ENCODE results near the gene PHF13.
A peak's percentile ranks its signal among the peaks of the same experiment; 100 is the strongest.

PHF13 gene

GRCh38 chr1:6602669-6603237 lies 10.8 kb upstream of the PHF13 start, which contains the start of gene KLHL21:
Gene KLHL21, minus strand, starts transcription at chr1:6602869. Its CDS starts 52 bp downstream, at chr1:6602817.
- DNase-seq = peak; percentile 61

DNA sequence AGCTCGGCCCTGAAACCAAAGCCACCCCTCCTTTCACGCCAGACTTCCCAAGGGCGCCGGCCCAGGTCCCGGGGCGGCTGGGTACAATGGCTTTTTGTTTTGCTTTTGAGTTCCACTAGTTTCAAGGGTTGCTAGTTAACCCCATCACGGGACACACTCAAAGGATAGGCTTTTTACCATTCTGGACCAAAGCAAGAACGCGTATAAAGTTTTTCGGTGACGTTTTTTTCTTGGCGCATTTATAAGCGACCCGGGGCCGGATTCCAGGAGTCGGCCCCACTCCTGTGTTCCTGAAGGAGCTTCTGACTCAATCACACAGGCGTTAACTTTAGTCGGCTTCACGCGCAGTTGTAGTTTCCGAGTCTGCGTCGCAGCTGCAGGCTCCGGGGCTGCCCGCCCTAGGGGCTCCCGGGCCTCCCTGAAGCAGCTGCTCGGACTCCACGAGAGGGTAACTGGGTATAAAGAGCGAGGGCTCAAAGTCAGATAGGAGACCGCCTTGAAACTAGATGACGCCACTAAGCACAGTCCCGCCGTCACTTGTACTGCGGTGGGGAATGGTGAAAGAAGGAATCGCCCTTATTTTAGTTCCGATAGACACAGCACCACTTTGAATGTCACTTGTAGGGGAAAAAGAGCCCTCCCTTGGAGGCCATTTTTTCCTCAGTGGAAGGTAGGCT lies 10.2 kb upstream of the PHF13 start:
- DNase-seq = no peak

GRCh38 chr1:6603915-6604558 lies 9.5 kb upstream of the PHF13 start:
- no peak for DNase-seq

GRCh38 chr1:6612641-6613360 lies 730 bp upstream of the PHF13 start:
- no peak for DNase-seq

DNA sequence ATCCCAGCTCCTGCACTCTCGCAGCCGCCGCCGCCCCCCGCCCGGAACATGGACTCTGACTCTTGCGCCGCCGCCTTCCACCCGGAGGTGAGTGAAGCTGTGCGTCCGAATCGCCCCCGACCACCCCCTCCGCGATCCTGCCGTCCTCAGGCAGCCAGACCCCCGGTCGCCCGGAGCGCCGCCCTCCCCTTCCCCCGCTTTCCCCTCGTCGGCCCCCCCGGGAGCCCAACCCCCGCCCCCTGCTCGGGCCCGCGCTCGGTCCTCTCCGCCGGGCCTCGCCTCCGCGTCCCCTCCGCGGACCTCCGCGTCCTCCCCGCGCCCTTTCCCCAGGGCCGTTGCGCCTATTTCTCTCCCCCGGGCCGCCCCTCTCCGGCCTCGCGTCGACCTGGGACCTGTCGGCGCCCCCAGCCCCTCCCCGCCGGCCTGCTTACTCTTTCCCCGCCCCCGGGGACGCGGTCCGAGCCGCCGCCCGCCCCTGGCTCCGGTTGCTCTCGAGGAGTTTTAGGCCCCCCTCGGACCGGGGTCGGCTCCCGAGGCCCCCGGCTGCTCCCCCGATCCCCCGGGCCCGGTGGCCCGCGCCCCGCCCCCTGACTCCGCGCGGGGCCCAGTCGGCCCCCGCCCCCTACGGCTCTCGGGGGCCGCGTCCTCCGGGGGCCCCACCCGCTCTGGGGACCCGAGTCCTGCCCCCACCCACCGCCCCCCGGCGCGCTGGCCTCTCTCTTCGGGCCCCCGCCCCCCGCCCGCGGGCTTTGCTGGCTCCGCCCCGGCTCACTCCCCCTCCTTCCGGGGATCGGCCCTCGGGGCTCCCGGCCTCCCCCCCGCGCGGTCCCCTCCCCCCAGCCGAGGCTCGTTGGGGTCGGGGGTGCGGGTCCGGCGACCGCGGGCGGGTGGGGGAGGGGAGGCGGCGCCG lies 743 bp downstream of the PHF13 start:
- no peak for DNase-seq

DNA sequence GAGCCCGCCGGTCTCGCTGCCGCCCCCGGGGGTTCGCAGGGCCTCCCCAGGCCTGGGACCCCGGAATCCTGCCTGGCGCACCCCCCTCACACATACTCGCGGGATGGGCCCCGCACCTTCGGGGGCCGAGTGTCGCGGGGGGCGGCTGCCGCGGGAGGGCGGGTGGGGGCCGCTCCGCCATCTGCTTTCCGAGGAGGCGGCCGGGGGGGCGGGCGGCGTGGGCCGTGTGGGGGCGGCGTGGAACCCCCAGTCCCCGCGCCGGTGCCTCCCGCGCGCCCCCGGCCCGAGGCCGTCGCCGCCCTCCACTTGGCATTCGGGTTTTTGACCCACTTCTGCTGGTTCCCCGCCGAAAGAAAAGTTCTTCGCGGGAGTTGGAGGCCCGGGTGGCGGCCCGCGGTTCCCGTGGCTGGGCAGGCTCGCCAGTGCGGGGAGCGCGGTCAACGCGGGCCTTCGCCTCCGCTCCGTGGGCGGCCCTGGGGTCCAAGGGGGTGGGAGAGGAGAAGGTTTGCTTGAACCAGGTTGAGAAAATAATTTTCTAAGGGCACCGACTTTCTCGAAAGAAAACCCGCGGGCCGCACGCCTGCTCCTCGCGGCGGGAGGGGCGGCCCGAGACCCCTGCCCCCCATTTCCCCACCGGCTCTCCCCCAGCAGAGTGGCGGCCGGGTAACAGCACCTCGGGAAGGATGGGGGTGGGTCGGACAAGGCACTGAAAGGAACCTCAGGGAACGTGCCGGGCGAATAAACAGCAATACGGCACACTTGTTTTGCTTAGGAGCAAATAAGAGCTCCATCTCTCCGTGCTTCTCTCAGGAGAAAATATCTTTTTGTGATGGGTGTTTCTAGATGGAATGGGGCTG lies 1.6 kb downstream of the PHF13 start:
- DNase-seq = no peak

DNA sequence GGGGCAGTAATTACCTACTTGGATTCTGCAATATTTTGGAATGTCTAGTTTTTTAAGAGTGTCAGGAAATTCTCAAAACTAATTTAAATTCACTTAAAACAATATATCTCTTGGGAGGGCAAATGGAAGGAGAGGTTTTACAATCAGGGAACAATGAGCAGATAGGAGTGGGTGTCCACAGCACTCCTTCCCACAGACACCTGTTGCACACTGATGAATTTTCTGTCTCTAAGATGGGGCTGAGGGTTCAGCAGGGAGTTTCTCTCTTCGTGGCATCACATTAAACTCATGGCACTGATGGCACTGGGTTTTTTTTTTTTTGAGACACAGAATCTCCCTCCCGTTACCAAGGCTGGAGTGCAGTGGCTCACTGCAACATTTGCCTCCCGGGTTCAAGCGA lies 5.5 kb downstream of the PHF13 start:
- no peak for DNase-seq

DNA sequence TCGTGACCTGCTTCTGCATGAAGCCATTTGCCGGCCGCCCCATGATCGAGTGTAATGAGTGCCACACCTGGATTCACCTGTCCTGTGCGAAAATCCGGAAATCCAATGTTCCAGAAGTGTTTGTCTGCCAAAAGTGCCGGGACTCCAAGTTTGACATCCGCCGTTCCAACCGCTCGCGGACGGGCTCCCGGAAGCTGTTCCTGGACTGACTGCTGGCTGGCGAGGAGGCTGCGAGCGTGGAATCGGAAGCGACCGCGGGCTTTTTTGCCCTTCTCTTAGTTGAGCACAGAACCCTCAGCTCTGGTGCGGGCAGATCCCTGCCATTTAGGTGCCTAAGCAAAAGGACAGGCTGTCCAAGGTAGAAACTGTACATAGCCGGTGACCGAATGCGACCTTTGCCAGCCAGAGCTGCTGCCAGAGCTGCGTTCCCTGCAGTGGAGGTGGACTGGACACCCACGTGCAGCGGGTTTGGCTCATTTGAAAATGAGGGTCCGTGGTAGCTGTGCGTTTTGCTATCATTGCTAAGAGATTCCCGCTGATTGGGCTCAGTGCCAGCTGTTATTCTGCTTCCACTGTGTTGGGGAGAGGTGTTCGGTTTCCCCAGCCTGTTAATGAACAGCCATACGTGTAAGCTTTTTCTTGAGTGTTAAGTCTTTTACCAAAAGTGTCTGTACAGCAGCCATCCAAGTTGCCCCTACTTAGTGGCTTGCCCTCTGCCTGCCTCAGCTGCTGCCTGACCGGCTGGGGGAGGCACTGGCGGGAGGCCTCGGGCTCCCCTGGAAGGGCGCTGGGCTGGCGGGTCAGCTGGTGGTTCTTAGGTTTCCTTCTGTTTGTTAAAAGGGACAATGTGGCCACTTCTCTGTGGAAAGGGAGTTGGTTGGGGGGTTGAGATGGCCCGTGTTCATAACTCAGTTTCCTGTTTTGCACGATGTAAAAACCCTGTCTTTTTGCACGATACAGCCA lies 8.2 kb downstream of the PHF13 start:
- no peak for DNase-seq

- no peak for DNase-seq
These were observed 9.0 kb downstream of the PHF13 start for GRCh38 chr1:6622396-6623152.

- no peak for DNase-seq
These were observed 9.9 kb downstream of the PHF13 start for GRCh38 chr1:6623269-6623965.

DNA sequence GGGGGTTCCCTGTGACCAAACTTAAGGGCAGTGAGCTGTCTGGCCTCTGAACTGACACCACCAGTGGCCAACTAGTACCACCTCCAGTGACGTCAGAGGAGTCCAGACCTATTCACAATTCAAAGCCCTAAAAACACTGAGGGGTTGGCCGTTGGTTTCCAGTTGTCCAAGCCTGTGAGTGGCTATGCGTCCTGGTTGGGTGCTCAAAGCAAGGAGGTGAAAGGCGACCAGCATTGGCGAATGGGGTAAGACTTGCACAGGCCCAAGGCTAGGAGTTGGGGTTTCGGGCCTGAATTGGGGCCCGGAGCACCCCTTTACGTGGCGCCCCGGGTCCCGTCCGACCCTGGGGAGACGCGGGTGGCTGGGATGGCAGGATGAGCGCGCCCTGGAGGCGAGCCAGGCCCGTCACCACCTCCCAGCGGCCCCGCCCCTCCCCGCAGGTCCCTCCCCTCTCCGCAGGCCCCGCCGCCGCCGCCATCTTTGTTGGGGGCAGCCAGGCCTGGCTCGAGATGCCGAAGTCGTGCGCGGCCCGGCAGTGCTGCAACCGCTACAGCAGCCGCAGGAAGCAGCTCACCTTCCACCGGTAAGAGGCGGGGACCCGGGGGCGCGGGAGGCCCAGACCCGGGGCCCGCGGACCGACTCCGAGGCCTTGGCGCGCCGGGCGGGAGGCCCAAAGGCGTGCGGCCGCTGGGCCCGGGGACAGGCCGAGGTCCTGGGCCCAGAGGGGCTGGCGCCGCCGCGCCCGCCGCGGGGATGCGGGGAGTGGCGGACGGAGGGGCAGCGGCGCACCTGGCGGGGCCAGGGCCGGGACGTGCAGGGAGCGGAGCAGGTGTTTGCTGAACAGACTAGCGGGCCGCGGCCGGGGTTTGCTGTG lies 11.4 kb downstream of the PHF13 start, which contains the start of gene THAP3:
TSS of gene THAP3 (plus strand) at position 159 of the 874 bp plus-strand sequence. CDS start at position 510, 351 bp downstream.
- DNase-seq = peak; percentile 73

DNA sequence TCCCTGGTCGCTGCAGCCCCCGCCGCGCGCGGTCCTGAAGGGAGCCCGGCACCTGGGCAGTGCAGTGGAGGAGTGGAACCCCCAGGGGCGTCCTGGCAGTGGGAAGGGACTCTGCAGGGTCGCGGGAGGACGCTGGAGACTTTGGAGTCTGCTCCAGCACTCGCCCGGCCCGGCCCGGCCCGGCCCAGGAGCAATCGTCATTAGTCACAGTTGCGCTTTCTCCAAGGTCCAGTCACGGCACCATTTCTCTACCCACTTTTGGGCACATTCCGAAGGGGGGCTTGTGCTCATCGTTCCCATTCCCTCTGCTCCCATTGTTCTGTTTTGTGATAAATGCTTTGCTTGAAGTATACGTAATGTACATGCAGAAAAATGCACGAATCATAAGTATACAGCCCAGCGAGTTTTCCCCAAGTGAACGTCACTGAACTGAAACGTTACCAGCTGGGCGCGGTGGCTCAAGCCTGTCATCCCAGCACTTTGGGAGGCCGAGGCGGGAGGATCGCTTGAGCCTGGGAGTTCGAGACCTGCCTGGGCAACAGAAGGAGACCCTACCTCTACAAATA lies 12.1 kb downstream of the PHF13 start:
- DNase-seq = no peak

GRCh38 chr1:6627031-6627430 lies 13.5 kb downstream of the PHF13 start:
- no peak for DNase-seq

GRCh38 chr1:6627841-6628545 lies 14.5 kb downstream of the PHF13 start:
- no peak for DNase-seq

GRCh38 chr1:6628971-6629479 lies 15.5 kb downstream of the PHF13 start:
- no peak for DNase-seq

- no peak for DNase-seq
These were observed 16.5 kb downstream of the PHF13 start for GRCh38 chr1:6630027-6630426.
